ENCODE results near the gene CETN1. TPM values are rescaled to one million over a fixed set of nuclear protein-coding genes. Genes with fewer than 3 reads are reported as not detected.

CETN1 gene
- total and polyA plus RNA-seq, 4 donors = not detected

- TF ChIP-seq CTCF (IDR thresholded peaks at IDR 0.05; ENCODE audit: control extremely low read depth, extremely low read depth) = no peak
- DNase-seq = no peak
- peak; percentile 62 for ATAC-seq (ENCODE audit: insufficient read depth, low FRiP score)
- no peaks in the 10 kb centered on the region for H3K36me3 ChIP-seq (ENCODE audit: control insufficient read depth in 4 of 4, insufficient read depth in 4 of 4, low read length in 4 of 4)
- H3K9ac ChIP-seq (ENCODE audit: insufficient read depth in 1 of 2, low read length in 2 of 2) = no peak overlapping the region
- 65 to 92% methylated on average over 6 of the region's 6 CpGs for WGBS, 2 donors
- peak overlapping the region in 1 of 2 donors; percentile 38 for H3K27ac ChIP-seq (ENCODE audit: low read depth in 1 of 2, low read length in 1 of 2)
- H3K4me3 ChIP-seq = no peak overlapping the region
- H3K4me1 ChIP-seq (ENCODE audit: control insufficient read depth in 5 of 5, insufficient read depth in 5 of 5, low read length in 5 of 5) = no peaks in the 10 kb centered on the region
- H3K9me3 ChIP-seq (ENCODE audit: control insufficient read depth in 4 of 4, insufficient read depth in 3 of 4, low read length in 3 of 4) = no peaks in the 10 kb centered on the region
- no peaks in the 10 kb centered on the region for H3K27me3 ChIP-seq (ENCODE audit: control insufficient read depth in 3 of 3, insufficient read depth in 3 of 3, low read length in 2 of 3)
Observed at GRCh38 chr18:533995-534601, 46.1 kb upstream of the CETN1 start.

GRCh38 chr18:543447-544078 is 36.6 kb upstream of the CETN1 start:
- Histone ChIP-seq H3K4me3 (no peak overlapping the region), H3K9ac (ENCODE audit: insufficient read depth in 1 of 2, low read length in 2 of 2) (no peak overlapping the region), H3K27me3 (ENCODE audit: control insufficient read depth in 3 of 3, insufficient read depth in 3 of 3, low read length in 2 of 3) (no peaks in the 10 kb centered on the region), H3K4me1 (ENCODE audit: control insufficient read depth in 5 of 5, insufficient read depth in 5 of 5, low read length in 5 of 5) (peaks cover 0 to 23% (median 10%) of the 10 kb centered on the region in 5 donors), H3K36me3 (ENCODE audit: control insufficient read depth in 4 of 4, insufficient read depth in 4 of 4, low read length in 4 of 4) (no peaks in the 10 kb centered on the region), H3K27ac (ENCODE audit: low read depth in 1 of 2, low read length in 1 of 2) (no peak overlapping the region), H3K9me3 (ENCODE audit: control insufficient read depth in 4 of 4, insufficient read depth in 3 of 4, low read length in 3 of 4) (no peaks in the 10 kb centered on the region)
- 69 to 80% methylated on average over 4 of the region's 4 CpGs for WGBS, 2 donors
- TF ChIP-seq CTCF (IDR thresholded peaks at IDR 0.05; ENCODE audit: control extremely low read depth, extremely low read depth) = no peak
- peak; percentile 38 to 94 (median 91) for DNase-seq
- ATAC-seq (ENCODE audit: insufficient read depth, low FRiP score) = no peak

- H3K9me3 ChIP-seq (ENCODE audit: control insufficient read depth in 4 of 4, insufficient read depth in 3 of 4, low read length in 3 of 4) = peaks cover 0 to 3% (median 0%) of the 10 kb centered on the region in 4 donors
- H3K27ac ChIP-seq (ENCODE audit: low read depth in 1 of 2, low read length in 1 of 2) = no peak overlapping the region
- ATAC-seq (ENCODE audit: insufficient read depth, low FRiP score) (no peak), DNase-seq (no peak)
- WGBS, 2 donors = 81 to 95% methylated on average over 3 of the region's 3 CpGs
- H3K9ac ChIP-seq (ENCODE audit: insufficient read depth in 1 of 2, low read length in 2 of 2) = peak overlapping the region in 1 of 2 donors; percentile 4
- no peaks in the 10 kb centered on the region for H3K27me3 ChIP-seq (ENCODE audit: control insufficient read depth in 3 of 3, insufficient read depth in 3 of 3, low read length in 2 of 3)
- H3K36me3 ChIP-seq (ENCODE audit: control insufficient read depth in 4 of 4, insufficient read depth in 4 of 4, low read length in 4 of 4) = no peaks in the 10 kb centered on the region
- H3K4me3 ChIP-seq = no peak overlapping the region
- H3K4me1 ChIP-seq (ENCODE audit: control insufficient read depth in 5 of 5, insufficient read depth in 5 of 5, low read length in 5 of 5) = peaks cover 0 to 3% (median 3%) of the 10 kb centered on the region in 5 donors
- TF ChIP-seq CTCF (IDR thresholded peaks at IDR 0.05; ENCODE audit: control extremely low read depth, extremely low read depth) = no peak
Observed at GRCh38 chr18:549967-550366, 30.2 kb upstream of the CETN1 start.
